Panc1 (cell line): ENCODE results near the gene CHST6.
"Not testable (repeated sequence)": the region's sequence is repeated elsewhere in the genome, so short reads cannot be mapped to it uniquely, and the experiment has no call there.

Source experiments
- POLR2AphosphoS5 ChIP-seq: IDR thresholded peaks from 2 replicates; pipeline ENCODE4 v1.6.1; 2012; ENCODE audit warnings: mild to moderate bottlenecking, low read depth, low read length, moderate library complexity
- TF ChIP-seq, protein P1 (sequence below): fragments of 450-650 bp; IDR thresholded peaks from 2 replicates; pipeline ENCODE4 v1.5.1; 2017; ENCODE audit warnings: mild to moderate bottlenecking
- TF ChIP-seq, protein P2 (sequence below), 2 experiments: IDR thresholded peaks; 2 replicates each; pipeline ENCODE4 v1.6.1; 2011 to 2012; ENCODE audit warnings: low read depth in 2 of 2, control low read depth in 1 of 2, low read length in 1 of 2, mild to moderate bottlenecking in 1 of 2, moderate library complexity in 1 of 2; ENCODE audit not compliant: insufficient read depth in 1 of 2

DNA sequence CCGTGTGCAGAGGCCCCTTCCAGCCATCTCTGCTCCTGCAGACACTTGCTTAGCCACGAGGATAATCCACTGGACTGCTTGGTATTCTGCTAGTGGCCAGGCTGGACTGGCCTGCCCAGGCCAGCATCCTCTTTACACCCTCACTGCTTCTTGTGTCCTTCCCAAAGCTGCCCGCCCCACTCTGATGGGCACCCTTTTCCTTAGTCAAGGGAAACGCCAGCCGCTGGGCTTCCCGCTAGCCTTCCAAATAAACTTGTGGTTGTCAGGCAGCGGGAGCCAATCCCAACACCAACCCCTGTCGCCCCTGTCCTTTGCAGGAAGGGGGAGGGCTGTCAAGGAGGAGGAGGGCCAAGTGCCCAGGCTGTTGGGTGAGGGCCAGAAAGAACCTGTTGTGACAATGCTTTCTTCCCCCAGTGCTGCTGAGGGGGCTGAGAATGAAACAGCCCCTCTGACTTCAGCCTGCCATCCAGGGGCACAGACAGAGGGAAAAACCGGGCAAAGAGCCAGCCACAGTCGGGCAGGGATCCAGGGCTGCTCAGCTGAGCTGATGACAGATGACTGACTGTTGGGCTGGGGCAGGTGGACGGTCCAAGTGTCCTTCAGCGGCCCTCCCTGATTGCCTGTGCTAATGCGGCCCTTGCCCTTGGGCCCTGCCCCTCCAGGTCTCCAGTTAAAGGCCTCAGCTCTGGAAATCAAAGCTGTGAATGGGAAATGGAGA is 3.5 kb upstream of the CHST6 start:
- TF ChIP-seq, protein P1, sequence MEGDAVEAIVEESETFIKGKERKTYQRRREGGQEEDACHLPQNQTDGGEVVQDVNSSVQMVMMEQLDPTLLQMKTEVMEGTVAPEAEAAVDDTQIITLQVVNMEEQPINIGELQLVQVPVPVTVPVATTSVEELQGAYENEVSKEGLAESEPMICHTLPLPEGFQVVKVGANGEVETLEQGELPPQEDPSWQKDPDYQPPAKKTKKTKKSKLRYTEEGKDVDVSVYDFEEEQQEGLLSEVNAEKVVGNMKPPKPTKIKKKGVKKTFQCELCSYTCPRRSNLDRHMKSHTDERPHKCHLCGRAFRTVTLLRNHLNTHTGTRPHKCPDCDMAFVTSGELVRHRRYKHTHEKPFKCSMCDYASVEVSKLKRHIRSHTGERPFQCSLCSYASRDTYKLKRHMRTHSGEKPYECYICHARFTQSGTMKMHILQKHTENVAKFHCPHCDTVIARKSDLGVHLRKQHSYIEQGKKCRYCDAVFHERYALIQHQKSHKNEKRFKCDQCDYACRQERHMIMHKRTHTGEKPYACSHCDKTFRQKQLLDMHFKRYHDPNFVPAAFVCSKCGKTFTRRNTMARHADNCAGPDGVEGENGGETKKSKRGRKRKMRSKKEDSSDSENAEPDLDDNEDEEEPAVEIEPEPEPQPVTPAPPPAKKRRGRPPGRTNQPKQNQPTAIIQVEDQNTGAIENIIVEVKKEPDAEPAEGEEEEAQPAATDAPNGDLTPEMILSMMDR: not testable (repeated sequence)
- TF ChIP-seq, protein P2, sequence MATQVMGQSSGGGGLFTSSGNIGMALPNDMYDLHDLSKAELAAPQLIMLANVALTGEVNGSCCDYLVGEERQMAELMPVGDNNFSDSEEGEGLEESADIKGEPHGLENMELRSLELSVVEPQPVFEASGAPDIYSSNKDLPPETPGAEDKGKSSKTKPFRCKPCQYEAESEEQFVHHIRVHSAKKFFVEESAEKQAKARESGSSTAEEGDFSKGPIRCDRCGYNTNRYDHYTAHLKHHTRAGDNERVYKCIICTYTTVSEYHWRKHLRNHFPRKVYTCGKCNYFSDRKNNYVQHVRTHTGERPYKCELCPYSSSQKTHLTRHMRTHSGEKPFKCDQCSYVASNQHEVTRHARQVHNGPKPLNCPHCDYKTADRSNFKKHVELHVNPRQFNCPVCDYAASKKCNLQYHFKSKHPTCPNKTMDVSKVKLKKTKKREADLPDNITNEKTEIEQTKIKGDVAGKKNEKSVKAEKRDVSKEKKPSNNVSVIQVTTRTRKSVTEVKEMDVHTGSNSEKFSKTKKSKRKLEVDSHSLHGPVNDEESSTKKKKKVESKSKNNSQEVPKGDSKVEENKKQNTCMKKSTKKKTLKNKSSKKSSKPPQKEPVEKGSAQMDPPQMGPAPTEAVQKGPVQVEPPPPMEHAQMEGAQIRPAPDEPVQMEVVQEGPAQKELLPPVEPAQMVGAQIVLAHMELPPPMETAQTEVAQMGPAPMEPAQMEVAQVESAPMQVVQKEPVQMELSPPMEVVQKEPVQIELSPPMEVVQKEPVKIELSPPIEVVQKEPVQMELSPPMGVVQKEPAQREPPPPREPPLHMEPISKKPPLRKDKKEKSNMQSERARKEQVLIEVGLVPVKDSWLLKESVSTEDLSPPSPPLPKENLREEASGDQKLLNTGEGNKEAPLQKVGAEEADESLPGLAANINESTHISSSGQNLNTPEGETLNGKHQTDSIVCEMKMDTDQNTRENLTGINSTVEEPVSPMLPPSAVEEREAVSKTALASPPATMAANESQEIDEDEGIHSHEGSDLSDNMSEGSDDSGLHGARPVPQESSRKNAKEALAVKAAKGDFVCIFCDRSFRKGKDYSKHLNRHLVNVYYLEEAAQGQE (IDR thresholded peaks at IDR 0.05; ENCODE audit: insufficient read depth in 1 of 2, low read depth in 2 of 2, low read length in 1 of 2): not testable (repeated sequence)
- not testable (repeated sequence) for TF ChIP-seq POLR2AphosphoS5
